ENCODE data around the gene PEAR1. TPM values are rescaled to one million over a fixed set of nuclear protein-coding genes. Genes with fewer than 3 reads are reported as not detected.

Gene PEAR1
- total RNA-seq, 2 donors from 2014 or later = 14.5 to 14.6 TPM

- intact Hi-C loops (cut with DNase I) = no loop called here
- DNase-seq (ENCODE audit: low spot score) = peak; percentile 91
These were observed 33.9 kb downstream of the PEAR1 start for GRCh38 chr1:156927215-156928042.

GRCh38 chr1:156928043-156928602 lies 34.6 kb downstream of the PEAR1 start:
- intact Hi-C loops (cut with DNase I) = no loop called here

GRCh38 chr1:156929596-156930238 lies 36.2 kb downstream of the PEAR1 start:
- DNase-seq (ENCODE audit: low spot score) = peak; percentile 63
- intact Hi-C loops (cut with DNase I) = no loop called here

More at GRCh38 chr1:156928043-156928602, 34.6 kb downstream of the PEAR1 start:
- DNase-seq (ENCODE audit: low spot score) = no peak

- peak; percentile 49 for DNase-seq (ENCODE audit: low spot score)
- intact Hi-C loops (cut with DNase I) = no loop called here
These were observed 37.0 kb downstream of the PEAR1 start for GRCh38 chr1:156930483-156930882.

DNA sequence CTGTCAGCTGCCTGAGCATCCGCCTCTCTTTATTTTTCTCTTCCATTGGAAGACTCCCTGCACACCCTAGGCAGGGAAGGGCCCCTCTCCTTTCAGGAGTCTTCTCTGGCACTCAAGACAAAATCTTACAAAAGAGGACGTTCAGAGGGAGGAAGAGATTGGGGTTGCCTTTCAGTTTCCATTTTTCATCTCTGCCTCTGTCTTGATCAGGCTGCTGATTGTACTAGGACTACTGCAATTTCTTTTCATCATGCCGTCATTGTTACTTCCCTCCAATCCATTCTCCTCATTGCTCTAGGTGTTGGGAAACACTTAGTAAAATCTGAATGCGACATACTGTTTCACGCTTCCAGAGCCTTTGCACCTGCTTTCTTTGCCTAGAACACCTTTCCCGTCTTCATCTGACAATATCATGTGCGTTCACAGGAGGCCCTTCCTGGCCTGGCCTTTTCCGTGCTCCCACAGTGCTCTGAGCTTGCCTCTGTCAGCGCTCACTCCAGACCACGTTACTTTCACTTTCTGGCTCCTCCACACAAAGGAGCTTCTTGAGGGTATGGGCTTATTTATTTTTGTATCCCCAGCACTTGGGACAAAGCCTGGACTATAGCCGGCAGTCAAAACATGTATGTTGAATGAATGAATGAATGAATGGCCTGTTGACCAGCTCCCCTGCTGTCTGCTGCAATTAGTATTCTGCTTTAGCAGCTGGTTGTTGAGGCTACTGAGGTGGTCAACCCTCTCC lies 37.9 kb downstream of the PEAR1 start:
- intact Hi-C loops (cut with DNase I) = no loop called here
- peak; percentile 68 for DNase-seq (ENCODE audit: low spot score)

GRCh38 chr1:156931974-156932710 lies 38.6 kb downstream of the PEAR1 start:
- intact Hi-C loops (cut with DNase I) = no loop called here
- DNase-seq (ENCODE audit: low spot score) = peak; percentile 66

DNA sequence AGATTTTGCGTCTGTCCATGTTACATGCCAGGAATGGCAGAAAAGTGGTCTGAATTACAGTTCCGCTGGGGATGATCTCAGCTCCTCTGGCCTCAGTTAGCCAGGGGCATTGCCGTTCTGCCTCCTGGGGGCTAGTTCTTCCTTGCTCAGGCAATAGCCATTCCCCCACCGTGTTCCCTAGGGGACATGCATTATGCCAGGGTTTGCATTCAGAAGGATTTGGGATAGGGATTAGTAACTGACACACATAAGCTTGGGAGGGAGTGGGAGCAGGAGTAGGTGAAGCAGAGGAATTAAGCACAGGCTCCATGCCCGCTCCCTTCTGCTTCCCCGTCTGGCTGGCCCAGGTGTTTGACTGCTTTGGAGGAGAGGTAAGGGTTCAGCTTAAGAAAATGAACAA lies 39.6 kb downstream of the PEAR1 start:
- intact Hi-C loops (cut with DNase I) = no loop called here
- peak; percentile 35 for DNase-seq (ENCODE audit: low spot score)

DNA sequence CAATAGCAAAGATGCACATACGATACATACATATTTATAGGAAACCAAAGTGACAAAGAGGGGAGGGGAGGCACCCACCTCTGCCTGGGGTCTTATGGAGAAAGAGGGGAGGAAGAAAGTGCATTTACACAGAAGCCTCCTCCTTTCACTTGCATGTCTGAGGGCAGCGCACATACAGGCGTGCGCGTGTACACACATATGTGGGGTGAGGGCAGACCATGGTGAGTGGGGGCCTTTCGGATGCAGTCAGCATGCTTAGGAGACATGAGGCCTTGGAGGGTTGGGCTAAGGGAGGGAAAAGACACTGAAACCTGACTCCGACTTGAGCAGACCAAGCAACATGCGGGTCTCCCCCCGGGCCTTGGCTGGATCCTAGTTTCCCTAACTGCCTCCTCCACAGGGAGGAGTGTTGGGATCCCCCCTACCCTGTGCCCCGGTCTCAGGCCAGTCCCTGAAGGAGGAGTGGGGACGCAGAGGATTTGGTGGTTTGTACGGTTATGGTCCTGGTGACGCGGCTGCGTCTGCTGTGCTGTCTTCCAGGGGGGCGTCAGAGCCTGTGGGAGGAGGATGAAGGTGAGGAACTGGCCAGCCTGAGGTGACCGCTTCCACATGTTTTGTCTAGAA lies 42.1 kb downstream of the PEAR1 start:
- intact Hi-C loops (cut with DNase I) = no loop called here
- peak; percentile 66 for DNase-seq (ENCODE audit: low spot score)

GRCh38 chr1:156936191-156936590 lies 42.7 kb downstream of the PEAR1 start:
- intact Hi-C loops (cut with DNase I) = no loop called here
- peak; percentile 57 for DNase-seq (ENCODE audit: low spot score)

DNA sequence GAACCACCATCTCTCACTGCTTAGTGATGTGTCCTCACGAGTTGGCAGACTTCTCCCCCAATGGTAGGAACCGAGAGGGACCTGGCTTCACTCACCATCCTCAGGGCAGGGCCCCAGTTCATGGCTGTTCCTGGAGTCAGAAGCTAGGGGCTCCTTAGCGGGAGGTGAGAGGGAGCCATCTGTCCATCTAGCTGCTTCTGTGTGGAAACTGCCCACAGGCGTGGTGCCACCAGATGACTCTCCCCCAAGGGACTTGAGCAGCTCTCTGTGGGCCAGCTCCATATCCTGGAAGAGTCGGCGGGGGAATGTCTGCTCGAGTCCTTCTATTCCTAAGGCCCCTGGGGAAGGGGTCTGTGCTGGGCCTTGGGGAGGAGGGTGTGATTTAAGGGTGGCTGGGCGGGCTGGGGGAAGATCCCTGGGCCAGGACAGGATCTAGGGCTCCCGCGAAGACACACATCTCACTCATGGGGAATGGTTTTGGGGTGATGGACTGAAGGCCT lies 43.3 kb downstream of the PEAR1 start:
- intact Hi-C loops (cut with DNase I) = no loop called here
- DNase-seq (ENCODE audit: low spot score) = peak; percentile 49

DNA sequence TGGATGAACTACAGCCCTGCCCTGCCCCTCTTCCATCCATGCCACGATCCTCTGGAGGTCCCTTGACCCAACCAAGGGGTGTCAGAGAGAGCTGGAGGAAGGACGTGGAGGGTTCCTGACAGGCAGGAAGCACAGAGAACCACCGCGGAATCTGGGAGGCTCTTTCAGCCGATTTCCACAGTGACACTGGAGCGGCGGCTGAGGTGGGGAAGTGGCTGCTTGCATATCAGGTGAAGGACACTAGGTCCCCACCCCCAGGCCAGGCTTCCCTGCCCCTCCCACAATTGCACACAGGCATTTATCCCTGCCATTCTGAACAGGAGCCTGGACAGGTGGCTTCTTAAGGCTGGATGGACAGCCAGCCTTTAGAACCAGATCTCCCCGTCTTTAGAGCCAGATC lies 44.4 kb downstream of the PEAR1 start:
- DNase-seq (ENCODE audit: low spot score) = peak; percentile 79
- intact Hi-C loops (cut with DNase I) = no loop called here

- intact Hi-C loops (cut with DNase I) = no loop called here
- DNase-seq (ENCODE audit: low spot score) = peak; percentile 62
These were observed 45.3 kb downstream of the PEAR1 start for GRCh38 chr1:156938813-156939212.

GRCh38 chr1:156939786-156940334 lies 46.3 kb downstream of the PEAR1 start:
- intact Hi-C loops (cut with DNase I) = no loop called here
- DNase-seq (ENCODE audit: low spot score) = peak; percentile 76

GRCh38 chr1:156941675-156942074 lies 48.2 kb downstream of the PEAR1 start:
- peak; percentile 76 for DNase-seq (ENCODE audit: low spot score)
- intact Hi-C loops (cut with DNase I) = no loop called here

GRCh38 chr1:156942176-156942575 lies 48.7 kb downstream of the PEAR1 start:
- intact Hi-C loops (cut with DNase I) = no loop called here
- peak; percentile 55 for DNase-seq (ENCODE audit: low spot score)

- no peak for DNase-seq (ENCODE audit: low spot score)
- intact Hi-C loops (cut with DNase I) = no loop called here
These were observed 49.1 kb downstream of the PEAR1 start for GRCh38 chr1:156942576-156942975.

- intact Hi-C loops (cut with DNase I) = no loop called here
- peak; percentile 70 for DNase-seq (ENCODE audit: low spot score)
These were observed 50.2 kb downstream of the PEAR1 start for GRCh38 chr1:156943756-156944155.

DNA sequence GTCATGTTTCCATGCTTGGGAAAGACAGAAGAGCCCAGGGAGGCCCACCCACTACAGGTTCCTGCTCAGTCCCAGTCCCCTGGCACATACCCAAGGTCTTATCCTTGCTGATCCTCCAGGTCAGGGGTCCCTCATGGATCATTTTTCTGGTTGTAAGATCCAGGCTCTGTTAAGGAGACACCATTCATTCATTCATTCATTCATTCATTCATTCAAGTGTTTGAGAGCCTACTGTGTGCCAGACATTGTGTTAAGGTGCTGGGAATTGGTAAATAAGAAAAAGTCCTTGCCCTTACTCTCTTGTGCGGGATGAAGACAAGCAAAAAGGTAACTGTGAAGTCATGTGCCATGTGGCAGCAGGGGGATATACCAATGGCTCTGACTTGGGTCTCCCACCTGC lies 50.8 kb downstream of the PEAR1 start:
- intact Hi-C loops (cut with DNase I) = no loop called here
- DNase-seq (ENCODE audit: low spot score) = peak; percentile 17

Measured in posterior vena cava (tissue), 2 donors.